Measurements from ENCODE around the gene CPNE7. TPM values are rescaled to one million over a fixed set of nuclear protein-coding genes. Genes with fewer than 3 reads are reported as not detected.

Gene CPNE7
- total and polyA plus RNA-seq, 8 donors, result 0.92 to 6.2 (median 1.8) TPM; not detected in 1

GRCh38 chr16:89571636-89572035 lies 3.9 kb upstream of the CPNE7 start:
- Histone ChIP-seq H3K4me1 (peaks cover 20 to 31% (median 25%) of the 10 kb centered on the region in 4 donors), H3K4me3 (no peak overlapping the region), H3K9me3 (no peaks in the 10 kb centered on the region), H3K27ac (no peak overlapping the region), H3K36me3 (peaks cover 0 to 4% (median 0%) of the 10 kb centered on the region in 4 donors), H3K27me3 (peaks cover 23 to 83% (median 37%) of the 10 kb centered on the region in 3 donors)
- intact Hi-C loops (cut with DNase I; ENCODE audit: low total_unique reads), result loop anchor here (10.0 kb wide), 1 partner anchor 73 kb away; no protein-coding TSS in a partner anchor
- no peak for DNase-seq
- no peak for TF ChIP-seq POLR2A (IDR thresholded peaks at IDR 0.05)
- no peak for TF ChIP-seq EP300 (IDR thresholded peaks at IDR 0.05)
- TF ChIP-seq CTCF (IDR thresholded peaks at IDR 0.05), result no peak
- TF ChIP-seq POLR2AphosphoS5 (IDR thresholded peaks at IDR 0.05), result no peak
- 80 to 92% (median 85%) methylated on average over 18 of the region's 18 CpGs for WGBS, 5 donors

- no peaks in the 10 kb centered on the region for H3K9me3 ChIP-seq
- WGBS, 5 donors, result 39 to 52% (median 43%) methylated on average over 14 of the region's 14 CpGs
- intact Hi-C loops (cut with DNase I; ENCODE audit: low total_unique reads), result loop anchor here (10.0 kb wide), 1 partner anchor 73 kb away; no protein-coding TSS in a partner anchor
- no peak overlapping the region for H3K27ac ChIP-seq
- H3K4me3 ChIP-seq, result no peak overlapping the region
- peaks cover 23 to 87% (median 41%) of the 10 kb centered on the region in 3 donors for H3K27me3 ChIP-seq
- peaks cover 20 to 31% (median 25%) of the 10 kb centered on the region in 4 donors for H3K4me1 ChIP-seq
- TF ChIP-seq CTCF (IDR thresholded peaks at IDR 0.05) (no peak), EP300 (IDR thresholded peaks at IDR 0.05) (no peak), POLR2A (IDR thresholded peaks at IDR 0.05) (no peak), POLR2AphosphoS5 (IDR thresholded peaks at IDR 0.05) (no peak)
- H3K36me3 ChIP-seq, result peaks cover 0 to 4% (median 0%) of the 10 kb centered on the region in 4 donors
- peak in 1 of 2 donors; percentile 47 for DNase-seq
These were observed 3.5 kb upstream of the CPNE7 start for GRCh38 chr16:89572073-89572484.

GRCh38 chr16:89572485-89573205 lies 2.9 kb upstream of the CPNE7 start:
- 65 to 69% (median 67%) methylated on average over 13 to 19 of the region's 19 CpGs for WGBS, 5 donors
- H3K27ac ChIP-seq, result no peak overlapping the region
- H3K9me3 ChIP-seq, result no peaks in the 10 kb centered on the region
- H3K27me3 ChIP-seq, result peaks cover 23 to 93% (median 41%) of the 10 kb centered on the region in 3 donors
- intact Hi-C loops (cut with DNase I; ENCODE audit: low total_unique reads), result loop anchor here (10.0 kb wide), 1 partner anchor 72 kb away; no protein-coding TSS in a partner anchor
- TF ChIP-seq EP300 (IDR thresholded peaks at IDR 0.05), result no peak
- TF ChIP-seq POLR2A (IDR thresholded peaks at IDR 0.05), result no peak
- no peak for DNase-seq
- H3K4me3 ChIP-seq, result no peak overlapping the region
- H3K36me3 ChIP-seq, result no peaks in the 10 kb centered on the region
- peaks cover 20 to 31% (median 25%) of the 10 kb centered on the region in 4 donors for H3K4me1 ChIP-seq

- WGBS, 5 donors, result 70 to 88% (median 77%) methylated on average over 13 to 31 of the region's 31 CpGs
- TF ChIP-seq POLR2A (IDR thresholded peaks at IDR 0.05), result no peak
- TF ChIP-seq POLR2AphosphoS5 (IDR thresholded peaks at IDR 0.05), result no peak
- TF ChIP-seq EP300 (IDR thresholded peaks at IDR 0.05), result no peak
- TF ChIP-seq CTCF (IDR thresholded peaks at IDR 0.05), result no peak
- H3K27me3 ChIP-seq, result peaks cover 23 to 90% (median 41%) of the 10 kb centered on the region in 3 donors
These were observed 1.5 kb upstream of the CPNE7 start for GRCh38 chr16:89573826-89574680.

More at GRCh38 chr16:89573826-89574680, 1.5 kb upstream of the CPNE7 start:
- Histone ChIP-seq H3K36me3 (no peaks in the 10 kb centered on the region), H3K27ac (no peak overlapping the region), H3K9me3 (no peaks in the 10 kb centered on the region), H3K4me1 (peaks cover 20 to 31% (median 25%) of the 10 kb centered on the region in 4 donors), H3K4me3 (peak overlapping the region in 2 of 4 donors; percentile 31 to 46)
- DNase-seq, result no peak
- intact Hi-C loops (cut with DNase I; ENCODE audit: low total_unique reads), result loop anchor here (10.0 kb wide), 1 partner anchor 71 kb away; no protein-coding TSS in a partner anchor
